Measurements from ENCODE around the gene CALML3.
"Not testable (repeated sequence)": the region's sequence is repeated elsewhere in the genome, so short reads cannot be mapped to it uniquely, and the experiment has no call there.

The CALML3 gene

GRCh38 chr10:5559022-5559421 is 34.3 kb downstream of the CALML3 start:
- not testable (repeated sequence) for DNase-seq

- peak in 1 of 2 donors; percentile 14 for DNase-seq
Measured at GRCh38 chr10:5559642-5560141, 34.9 kb downstream of the CALML3 start.

- no peak for DNase-seq
Measured at GRCh38 chr10:5560142-5560816, 35.5 kb downstream of the CALML3 start.

GRCh38 chr10:5560817-5561703 is 36.3 kb downstream of the CALML3 start:
- no peak for DNase-seq

- no peak for DNase-seq
Measured at GRCh38 chr10:5561704-5562645, 37.2 kb downstream of the CALML3 start.

GRCh38 chr10:5563321-5563961 is 38.7 kb downstream of the CALML3 start:
- no peak for DNase-seq

GRCh38 chr10:5563991-5564536 is 39.3 kb downstream of the CALML3 start:
- DNase-seq: no peak

- no peak for DNase-seq
Measured at GRCh38 chr10:5564537-5565204, 39.9 kb downstream of the CALML3 start.

GRCh38 chr10:5565205-5565545 is 40.4 kb downstream of the CALML3 start:
- no peak for DNase-seq

- no peak for DNase-seq
Measured at GRCh38 chr10:5565671-5566581, 41.2 kb downstream of the CALML3 start.

- no peak for DNase-seq
Measured at GRCh38 chr10:5566614-5567013, 41.9 kb downstream of the CALML3 start.

GRCh38 chr10:5567477-5567876 is 42.7 kb downstream of the CALML3 start:
- DNase-seq: no peak

GRCh38 chr10:5568984-5569383 is 44.2 kb downstream of the CALML3 start:
- no peak for DNase-seq

GRCh38 chr10:5569568-5569967 is 44.8 kb downstream of the CALML3 start:
- no peak for DNase-seq

GRCh38 chr10:5570007-5570655 is 45.4 kb downstream of the CALML3 start:
- DNase-seq: no peak

GRCh38 chr10:5570979-5571810 is 46.4 kb downstream of the CALML3 start:
- DNase-seq: no peak

- no peak for DNase-seq
Measured at GRCh38 chr10:5571826-5572225, 47.1 kb downstream of the CALML3 start.

- DNase-seq: no peak
Measured at GRCh38 chr10:5573319-5573950, 48.7 kb downstream of the CALML3 start.
